Femur (tissue), 1 donor: ENCODE results near the gene CYP2U1.
A peak's percentile ranks its signal among the peaks of the same experiment; 100 is the strongest.
"Not testable (repeated sequence)": the region's sequence is repeated elsewhere in the genome, so short reads cannot be mapped to it uniquely, and the experiment has no call there.

Experiments
- DNase-seq: peaks from one replicate; pipeline ENCODE4 v3.0.0-alpha.2; 2017

Gene CYP2U1

GRCh38 chr4:107930821-107931774 lies at the start of gene CYP2U1:
TSS of gene CYP2U1 (plus strand) at chr4:107931549. CDS start at chr4:107931644, 95 bp downstream.
- peak; percentile 90 for DNase-seq

- DNase-seq: no peak
These were observed 45.5 kb upstream of the CYP2U1 start for GRCh38 chr4:107885865-107886264.

- no peak for DNase-seq
These were observed 43.1 kb upstream of the CYP2U1 start for GRCh38 chr4:107888237-107888636.

- DNase-seq: no peak
These were observed 40.6 kb upstream of the CYP2U1 start for GRCh38 chr4:107890779-107891178.

GRCh38 chr4:107891299-107891698 lies 40.0 kb upstream of the CYP2U1 start:
- no peak for DNase-seq

GRCh38 chr4:107893171-107894137 lies 37.9 kb upstream of the CYP2U1 start:
- no peak for DNase-seq

- no peak for DNase-seq
These were observed 37.2 kb upstream of the CYP2U1 start for GRCh38 chr4:107894138-107894603.

- peak; percentile 32 for DNase-seq
These were observed 35.1 kb upstream of the CYP2U1 start for GRCh38 chr4:107896158-107896645.

GRCh38 chr4:107896646-107897045 lies 34.7 kb upstream of the CYP2U1 start:
- DNase-seq: no peak

GRCh38 chr4:107897823-107898222 lies 33.5 kb upstream of the CYP2U1 start:
- no peak for DNase-seq

- DNase-seq: no peak
These were observed 31.3 kb upstream of the CYP2U1 start for GRCh38 chr4:107900067-107900466.

- DNase-seq: no peak
These were observed 30.8 kb upstream of the CYP2U1 start for GRCh38 chr4:107900508-107900907.

GRCh38 chr4:107901213-107901934 lies 30.0 kb upstream of the CYP2U1 start:
- DNase-seq: no peak

GRCh38 chr4:107902715-107903114 lies 28.6 kb upstream of the CYP2U1 start:
- no peak for DNase-seq

GRCh38 chr4:107905082-107905481 lies 26.3 kb upstream of the CYP2U1 start:
- DNase-seq: not testable (repeated sequence)

- DNase-seq: no peak
These were observed 24.8 kb upstream of the CYP2U1 start for GRCh38 chr4:107906458-107907100.

- no peak for DNase-seq
These were observed 23.0 kb upstream of the CYP2U1 start for GRCh38 chr4:107908377-107908776.

GRCh38 chr4:107913283-107913899 lies 18.0 kb upstream of the CYP2U1 start:
- DNase-seq: no peak

GRCh38 chr4:107915220-107915619 lies 16.1 kb upstream of the CYP2U1 start:
- DNase-seq: no peak

- DNase-seq: no peak
These were observed 14.7 kb upstream of the CYP2U1 start for GRCh38 chr4:107916623-107917022.

GRCh38 chr4:107917500-107917899 lies 13.8 kb upstream of the CYP2U1 start:
- no peak for DNase-seq
